GM23338 (cell line): ENCODE results near the gene AMIGO1. TPM values are rescaled to one million over a fixed set of nuclear protein-coding genes. Genes with fewer than 3 reads are reported as not detected.
A peak's percentile ranks its signal among the peaks of the same experiment; 100 is the strongest.

Source experiments
- ATAC-seq: fragments of 200-7000 bp; cut with Tn5 transposase; 3 replicates; pipeline ENCODE4 v1.9.1; 2020
- DNase-seq: peaks from one replicate; pipeline ENCODE4 v3.0.0-alpha.2; 2015; ENCODE audit warnings: low spot score
- H2AFZ ChIP-seq: fragments of 200-600 bp; sonication (generic); 2 replicates; pipeline ENCODE4 v1.8.0; 2016; ENCODE audit warnings: antibody characterized with exemption, mild to moderate bottlenecking, moderate library complexity
- H3F3A ChIP-seq: fragments of 200-600 bp; sonication (generic); replicated peaks from 2 replicates; pipeline ENCODE4 v1.8.0; 2017; ENCODE audit warnings: antibody characterized with exemption, mixed run types, low read depth
- H3K27ac ChIP-seq: fragments of 200-600 bp; sonication (generic); 2 replicates; pipeline ENCODE4 v1.6.1; 2016; ENCODE audit warnings: low read depth
- H3K27me3 ChIP-seq: fragments of 200-600 bp; sonication (generic); 2 replicates; pipeline ENCODE4 v1.8.0; 2016; ENCODE audit warnings: mild to moderate bottlenecking, mixed run types, moderate library complexity; ENCODE audit not compliant: insufficient read depth
- H3K36me3 ChIP-seq: fragments of 200-600 bp; sonication (generic); 2 replicates; pipeline ENCODE4 v1.8.0; 2016; ENCODE audit warnings: mild to moderate bottlenecking; ENCODE audit not compliant: insufficient read depth
- H3K4me1 ChIP-seq: fragments of 200-600 bp; sonication (generic); 2 replicates; pipeline ENCODE4 v1.8.0; 2016; ENCODE audit warnings: mild to moderate bottlenecking, moderate library complexity; ENCODE audit not compliant: insufficient read depth
- H3K4me2 ChIP-seq: fragments of 200-600 bp; sonication (generic); 2 replicates; pipeline ENCODE4 v1.7.1; 2017; ENCODE audit warnings: mixed run types
- H3K4me3 ChIP-seq: fragments of 200-600 bp; sonication (generic); 2 replicates; pipeline ENCODE4 v1.6.1; 2016; ENCODE audit warnings: mixed run types
- H3K79me2 ChIP-seq: fragments of 200-600 bp; sonication (generic); replicated peaks from 2 replicates; pipeline ENCODE4 v1.8.0; 2017; ENCODE audit warnings: mild to moderate bottlenecking; ENCODE audit not compliant: insufficient read depth
- H3K9me2 ChIP-seq: fragments of 200-600 bp; sonication (generic); 2 replicates; pipeline ENCODE4 v1.8.0; 2017; ENCODE audit not compliant: insufficient read depth
- H4K20me1 ChIP-seq: fragments of 200-600 bp; sonication (generic); replicated peaks from 2 replicates; pipeline ENCODE4 v1.8.0; 2017; ENCODE audit warnings: mild to moderate bottlenecking; ENCODE audit not compliant: insufficient read depth
- H3K27ac Mint-ChIP-seq: 2 replicates; pipeline ENCODE4 v1.8.0; 2020; ENCODE audit warnings: inconsistent platforms, mild to moderate bottlenecking, moderate library complexity, mixed read lengths
- H3K27me3 Mint-ChIP-seq: 3 replicates; pipeline ENCODE4 v1.8.0; 2022; ENCODE audit warnings: low read depth, mild to moderate bottlenecking, moderate library complexity, mixed read lengths, inconsistent platforms; ENCODE audit not compliant: insufficient read depth, poor library complexity
- H3K36me3 Mint-ChIP-seq: 3 replicates; pipeline ENCODE4 v1.8.0; 2021; ENCODE audit warnings: low read depth, mild to moderate bottlenecking, inconsistent platforms, moderate library complexity, mixed read lengths
- H3K4me1 Mint-ChIP-seq: 3 replicates; pipeline ENCODE4 v1.8.0; 2020; ENCODE audit warnings: mild to moderate bottlenecking, inconsistent platforms, mixed read lengths
- H3K4me3 Mint-ChIP-seq: 3 replicates; pipeline ENCODE4 v1.8.0; 2021; ENCODE audit warnings: moderate library complexity, mild to moderate bottlenecking, inconsistent platforms, mixed read lengths
- H3K9me3 Mint-ChIP-seq: 3 replicates; pipeline ENCODE4 v1.8.0; 2020; ENCODE audit warnings: moderate library complexity, mild to moderate bottlenecking, inconsistent platforms, mixed read lengths
- CREB1 ChIP-seq: fragments of 250-450 bp; sonication (Bioruptor Pico); IDR thresholded peaks from 2 replicates; pipeline ENCODE4 v1.5.0; 2020; ENCODE audit warnings: low read depth, mild to moderate bottlenecking, moderate library complexity
- EZH2phosphoT487 ChIP-seq: fragments of 200-600 bp; sonication (generic); IDR thresholded peaks from one replicate; pipeline ENCODE4 v1.8.1; 2018; ENCODE audit warnings: antibody characterized with exemption; ENCODE audit not compliant: unreplicated experiment
- NANOG ChIP-seq: IDR thresholded peaks from 2 replicates; pipeline ENCODE4 v1.6.1; 2016; ENCODE audit warnings: antibody characterized with exemption, borderline replicate concordance
- POLR2AphosphoS5 ChIP-seq: IDR thresholded peaks from 2 replicates; pipeline ENCODE4 v1.6.1; 2016; ENCODE audit warnings: antibody characterized with exemption, low read depth
- STAT1 ChIP-seq: IDR thresholded peaks from one replicate; pipeline ENCODE4 v1.6.1; 2016; ENCODE audit warnings: antibody characterized with exemption; ENCODE audit not compliant: unreplicated experiment
- ZNF331 ChIP-seq: fragments of 250-450 bp; sonication (Bioruptor Pico); IDR thresholded peaks from 2 replicates; pipeline ENCODE4 v1.5.0; 2020; ENCODE audit warnings: low read depth, mild to moderate bottlenecking, moderate library complexity
- polyA plus RNA-seq: library from polyadenylated mRNA; unstranded; fragments of >200 nt; fragmentation: Nextera tagmentation; extraction: Ambion mirVana; gene quantifications from 2 replicates; pipeline ENCODE4 v1.2.1, GENCODE V29; 2016
- total RNA-seq: library from RNA; depleted of rRNA; stranded (reverse); fragments of >200 nt; shearing (Covaris generic); gene quantifications from 2 replicates; pipeline ENCODE4 v1.2.3, GENCODE V29; 2014
- TF ChIP-seq, protein P1 (sequence below): IDR thresholded peaks from one replicate; pipeline ENCODE4 v1.6.1; 2018; ENCODE audit warnings: antibody characterized with exemption; ENCODE audit not compliant: unreplicated experiment
- TF ChIP-seq, protein P2 (sequence below), 2 experiments: fragments of 200-600 bp in 1 of 2; sonication (generic) in 1 of 2; conservative IDR thresholded peaks; 2 replicates each; pipeline versions ENCODE4 v1.5.1 to v1.6.1; 2016 to 2017; ENCODE audit warnings: antibody characterized with exemption in 2 of 2, low read depth in 2 of 2, mild to moderate bottlenecking in 2 of 2, moderate library complexity in 1 of 2

The AMIGO1 gene
- total and polyA plus RNA-seq, 2 experiments from 2014 or later, result 0.53 to 3.8 TPM

DNA sequence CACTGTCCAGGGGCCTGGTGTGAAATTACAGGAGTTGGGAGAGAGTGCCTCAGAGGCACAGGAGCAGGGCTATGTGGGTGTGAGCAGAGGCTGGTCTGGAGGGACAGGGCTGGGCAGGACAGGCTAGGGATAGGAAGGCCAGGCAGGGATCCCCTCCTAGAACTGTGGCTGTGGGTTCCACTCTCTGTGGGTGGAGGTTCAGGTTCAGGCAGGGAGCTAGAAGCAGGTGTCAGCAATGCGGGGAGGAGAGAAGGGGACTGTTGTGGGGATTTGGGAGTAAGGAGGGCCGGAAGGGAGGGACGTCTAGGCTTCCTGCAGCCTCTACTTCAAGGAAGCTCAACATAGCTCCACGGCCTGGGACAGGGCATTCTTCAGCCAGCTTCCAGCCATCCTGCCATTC lies 21.9 kb upstream of the AMIGO1 start:
- Histone ChIP-seq H3K9me2 (no peaks in the 10 kb centered on the region), H3K79me2 (no peaks in the 10 kb centered on the region), H3K4me2 (no peak overlapping the region), H3K4me3 (no peak overlapping the region), H4K20me1 (no peaks in the 10 kb centered on the region), H3K4me1 (peaks cover 4% of the 10 kb centered on the region; the same call in 1 of the 2 replicates), H3F3A (no peaks in the 10 kb centered on the region), H3K36me3 (no peaks in the 10 kb centered on the region), H2AFZ (no peak overlapping the region), H3K27me3 (no peaks in the 10 kb centered on the region), H3K27ac (no peak overlapping the region)
- no peaks in the 10 kb centered on the region; the same call in 2 of the 3 replicates for H3K9me3 Mint-ChIP-seq
- H3K27me3 Mint-ChIP-seq, result peaks cover 13% of the 10 kb centered on the region
- no peak for TF ChIP-seq POLR2AphosphoS5
- TF ChIP-seq NANOG, result no peak
- no peak for TF ChIP-seq EZH2phosphoT487
- no peak for TF ChIP-seq CREB1 (CRISPR knock-in tag)
- TF ChIP-seq, protein P1, sequence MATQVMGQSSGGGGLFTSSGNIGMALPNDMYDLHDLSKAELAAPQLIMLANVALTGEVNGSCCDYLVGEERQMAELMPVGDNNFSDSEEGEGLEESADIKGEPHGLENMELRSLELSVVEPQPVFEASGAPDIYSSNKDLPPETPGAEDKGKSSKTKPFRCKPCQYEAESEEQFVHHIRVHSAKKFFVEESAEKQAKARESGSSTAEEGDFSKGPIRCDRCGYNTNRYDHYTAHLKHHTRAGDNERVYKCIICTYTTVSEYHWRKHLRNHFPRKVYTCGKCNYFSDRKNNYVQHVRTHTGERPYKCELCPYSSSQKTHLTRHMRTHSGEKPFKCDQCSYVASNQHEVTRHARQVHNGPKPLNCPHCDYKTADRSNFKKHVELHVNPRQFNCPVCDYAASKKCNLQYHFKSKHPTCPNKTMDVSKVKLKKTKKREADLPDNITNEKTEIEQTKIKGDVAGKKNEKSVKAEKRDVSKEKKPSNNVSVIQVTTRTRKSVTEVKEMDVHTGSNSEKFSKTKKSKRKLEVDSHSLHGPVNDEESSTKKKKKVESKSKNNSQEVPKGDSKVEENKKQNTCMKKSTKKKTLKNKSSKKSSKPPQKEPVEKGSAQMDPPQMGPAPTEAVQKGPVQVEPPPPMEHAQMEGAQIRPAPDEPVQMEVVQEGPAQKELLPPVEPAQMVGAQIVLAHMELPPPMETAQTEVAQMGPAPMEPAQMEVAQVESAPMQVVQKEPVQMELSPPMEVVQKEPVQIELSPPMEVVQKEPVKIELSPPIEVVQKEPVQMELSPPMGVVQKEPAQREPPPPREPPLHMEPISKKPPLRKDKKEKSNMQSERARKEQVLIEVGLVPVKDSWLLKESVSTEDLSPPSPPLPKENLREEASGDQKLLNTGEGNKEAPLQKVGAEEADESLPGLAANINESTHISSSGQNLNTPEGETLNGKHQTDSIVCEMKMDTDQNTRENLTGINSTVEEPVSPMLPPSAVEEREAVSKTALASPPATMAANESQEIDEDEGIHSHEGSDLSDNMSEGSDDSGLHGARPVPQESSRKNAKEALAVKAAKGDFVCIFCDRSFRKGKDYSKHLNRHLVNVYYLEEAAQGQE, result no peak
- no peak for TF ChIP-seq STAT1
- no peak for TF ChIP-seq ZNF331
- H3K4me1 Mint-ChIP-seq, result peaks cover 12% of the 10 kb centered on the region; the same call in 2 of the 3 replicates
- ATAC-seq (no peak), DNase-seq (no peak)
- no peaks in the 10 kb centered on the region for H3K36me3 Mint-ChIP-seq
- no peak overlapping the region for H3K4me3 Mint-ChIP-seq
- H3K27ac Mint-ChIP-seq, result no peak overlapping the region

DNA sequence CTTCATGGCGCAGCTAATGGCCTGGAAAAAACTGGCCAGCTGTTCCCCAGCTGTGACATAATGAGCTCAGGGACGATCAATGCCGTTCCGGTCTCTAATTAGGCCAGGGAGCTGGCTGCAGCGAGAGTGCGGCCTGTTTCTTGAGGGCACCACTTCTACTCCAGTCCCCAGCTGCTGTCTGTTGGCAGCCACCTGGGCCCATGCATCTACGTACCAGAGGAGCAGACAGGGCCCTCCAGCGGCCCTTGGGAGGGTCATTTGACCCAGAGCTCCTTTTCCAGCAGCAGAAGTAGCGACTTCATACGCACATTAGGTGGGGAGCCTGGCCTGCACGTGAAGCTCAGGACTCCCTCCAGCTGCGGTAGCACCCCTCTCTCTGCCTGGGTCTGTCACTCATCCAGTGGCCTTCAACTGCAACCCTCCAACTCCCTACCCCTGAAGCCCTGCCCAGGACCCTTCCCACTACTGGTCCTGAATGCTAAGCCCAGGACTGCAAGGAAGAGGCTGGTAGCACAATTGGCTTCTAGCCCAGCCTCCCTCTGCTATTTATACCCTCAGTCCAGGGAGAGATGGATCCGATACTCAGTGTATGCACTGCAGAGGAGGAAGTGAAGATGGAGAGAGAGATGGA lies 21.0 kb upstream of the AMIGO1 start:
- Histone ChIP-seq H3K4me1 (peaks cover 4% of the 10 kb centered on the region; the same call in 1 of the 2 replicates), H3F3A (no peaks in the 10 kb centered on the region), H3K4me3 (no peak overlapping the region), H3K27me3 (no peaks in the 10 kb centered on the region), H4K20me1 (no peaks in the 10 kb centered on the region), H3K36me3 (no peaks in the 10 kb centered on the region), H2AFZ (peak overlapping the region; percentile 56; the same call in 1 of the 2 replicates), H3K27ac (no peak overlapping the region), H3K4me2 (no peak overlapping the region), H3K79me2 (no peaks in the 10 kb centered on the region), H3K9me2 (no peaks in the 10 kb centered on the region)
- Mint-ChIP-seq H3K4me3 (no peak overlapping the region), H3K36me3 (no peaks in the 10 kb centered on the region), H3K27ac (no peak overlapping the region), H3K4me1 (peaks cover 12% of the 10 kb centered on the region; the same call in 2 of the 3 replicates), H3K27me3 (peaks cover 13% of the 10 kb centered on the region), H3K9me3 (no peaks in the 10 kb centered on the region; the same call in 2 of the 3 replicates)
- TF ChIP-seq NANOG, result no peak
- TF ChIP-seq, protein P2, sequence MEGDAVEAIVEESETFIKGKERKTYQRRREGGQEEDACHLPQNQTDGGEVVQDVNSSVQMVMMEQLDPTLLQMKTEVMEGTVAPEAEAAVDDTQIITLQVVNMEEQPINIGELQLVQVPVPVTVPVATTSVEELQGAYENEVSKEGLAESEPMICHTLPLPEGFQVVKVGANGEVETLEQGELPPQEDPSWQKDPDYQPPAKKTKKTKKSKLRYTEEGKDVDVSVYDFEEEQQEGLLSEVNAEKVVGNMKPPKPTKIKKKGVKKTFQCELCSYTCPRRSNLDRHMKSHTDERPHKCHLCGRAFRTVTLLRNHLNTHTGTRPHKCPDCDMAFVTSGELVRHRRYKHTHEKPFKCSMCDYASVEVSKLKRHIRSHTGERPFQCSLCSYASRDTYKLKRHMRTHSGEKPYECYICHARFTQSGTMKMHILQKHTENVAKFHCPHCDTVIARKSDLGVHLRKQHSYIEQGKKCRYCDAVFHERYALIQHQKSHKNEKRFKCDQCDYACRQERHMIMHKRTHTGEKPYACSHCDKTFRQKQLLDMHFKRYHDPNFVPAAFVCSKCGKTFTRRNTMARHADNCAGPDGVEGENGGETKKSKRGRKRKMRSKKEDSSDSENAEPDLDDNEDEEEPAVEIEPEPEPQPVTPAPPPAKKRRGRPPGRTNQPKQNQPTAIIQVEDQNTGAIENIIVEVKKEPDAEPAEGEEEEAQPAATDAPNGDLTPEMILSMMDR (conservative IDR thresholded peaks at IDR 0.05; ENCODE audit: low read depth in 2 of 2), result 0 out of 4 replicates have a peak, but pooled peaks of 1 of the 2 experiments have one; percentile 11
- DNase-seq (no peak), ATAC-seq (no peak)
